ENCODE measurements around the gene FAM89A.
"Not testable (repeated sequence)": the region's sequence is repeated elsewhere in the genome, so short reads cannot be mapped to it uniquely, and the experiment has no call there.

The FAM89A gene

DNA sequence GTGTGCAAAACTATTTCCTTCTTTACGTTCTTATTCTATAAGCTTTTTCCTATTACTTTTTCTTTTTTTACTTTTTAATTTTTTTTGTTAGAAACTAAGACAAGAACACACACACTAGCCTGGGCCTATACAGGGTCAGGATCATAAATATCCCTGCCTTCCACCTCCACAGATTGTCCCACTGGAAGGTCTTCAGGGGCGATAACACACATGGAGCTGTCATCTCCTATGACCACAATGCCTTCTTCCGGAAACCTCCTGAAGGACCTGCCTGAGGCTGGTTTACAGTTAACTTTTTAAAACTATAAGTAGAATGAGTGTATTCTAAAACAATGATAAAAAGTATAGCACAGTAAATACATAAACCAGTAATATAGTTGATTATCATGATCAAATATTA lies 10.3 kb upstream of the FAM89A start:
- in situ Hi-C loops (cut with HindIII; ENCODE audit: low sequenced_read_pairs), result no loop called here
- no peak overlapping the region for H3K4me3 ChIP-seq (ENCODE audit: low read depth, low read length)
- no peak for DNase-seq (ENCODE audit: low read depth, low spot score)
- TF ChIP-seq, protein P1, sequence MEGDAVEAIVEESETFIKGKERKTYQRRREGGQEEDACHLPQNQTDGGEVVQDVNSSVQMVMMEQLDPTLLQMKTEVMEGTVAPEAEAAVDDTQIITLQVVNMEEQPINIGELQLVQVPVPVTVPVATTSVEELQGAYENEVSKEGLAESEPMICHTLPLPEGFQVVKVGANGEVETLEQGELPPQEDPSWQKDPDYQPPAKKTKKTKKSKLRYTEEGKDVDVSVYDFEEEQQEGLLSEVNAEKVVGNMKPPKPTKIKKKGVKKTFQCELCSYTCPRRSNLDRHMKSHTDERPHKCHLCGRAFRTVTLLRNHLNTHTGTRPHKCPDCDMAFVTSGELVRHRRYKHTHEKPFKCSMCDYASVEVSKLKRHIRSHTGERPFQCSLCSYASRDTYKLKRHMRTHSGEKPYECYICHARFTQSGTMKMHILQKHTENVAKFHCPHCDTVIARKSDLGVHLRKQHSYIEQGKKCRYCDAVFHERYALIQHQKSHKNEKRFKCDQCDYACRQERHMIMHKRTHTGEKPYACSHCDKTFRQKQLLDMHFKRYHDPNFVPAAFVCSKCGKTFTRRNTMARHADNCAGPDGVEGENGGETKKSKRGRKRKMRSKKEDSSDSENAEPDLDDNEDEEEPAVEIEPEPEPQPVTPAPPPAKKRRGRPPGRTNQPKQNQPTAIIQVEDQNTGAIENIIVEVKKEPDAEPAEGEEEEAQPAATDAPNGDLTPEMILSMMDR (IDR thresholded peaks at IDR 0.05; ENCODE audit: low read depth, low read length), result no peak

GRCh38 chr1:231049121-231049979 lies 9.3 kb upstream of the FAM89A start:
- no peak overlapping the region for H3K4me3 ChIP-seq (ENCODE audit: low read depth, low read length)
- in situ Hi-C loops (cut with HindIII; ENCODE audit: low sequenced_read_pairs), result no loop called here
- TF ChIP-seq, protein P1 (IDR thresholded peaks at IDR 0.05; ENCODE audit: low read depth, low read length), result no peak
- no peak for DNase-seq (ENCODE audit: low read depth, low spot score)

DNA sequence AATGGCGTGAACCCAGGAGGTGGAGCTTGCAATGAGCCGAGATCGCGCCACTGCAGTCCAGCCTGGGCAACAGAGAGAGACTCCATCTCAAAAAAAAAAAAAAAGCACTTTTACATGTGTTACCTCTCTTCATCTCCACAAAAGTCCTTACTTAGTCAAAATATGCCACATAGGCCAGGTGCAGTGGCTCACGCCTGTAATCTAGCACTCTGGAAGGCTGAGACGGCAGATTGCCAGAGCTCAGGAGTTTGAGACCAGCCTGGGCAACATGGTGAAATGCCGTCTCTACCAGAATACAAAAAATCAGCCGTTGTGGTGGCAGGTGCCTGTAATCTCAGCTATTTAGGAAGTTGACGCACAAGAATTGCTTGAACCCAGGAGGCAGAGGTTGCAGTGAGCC lies 8.4 kb upstream of the FAM89A start:
- DNase-seq (ENCODE audit: low read depth, low spot score); in situ Hi-C loops (cut with HindIII; ENCODE audit: low sequenced_read_pairs); H3K4me3 ChIP-seq (ENCODE audit: low read depth, low read length): not testable (repeated sequence)

GRCh38 chr1:231047529-231047928 lies 7.5 kb upstream of the FAM89A start:
- DNase-seq (ENCODE audit: low read depth, low spot score); in situ Hi-C loops (cut with HindIII; ENCODE audit: low sequenced_read_pairs); H3K4me3 ChIP-seq (ENCODE audit: low read depth, low read length): not testable (repeated sequence)

- no peak for DNase-seq (ENCODE audit: low read depth, low spot score)
Measured at GRCh38 chr1:231046730-231047395, 6.8 kb upstream of the FAM89A start.

DNA sequence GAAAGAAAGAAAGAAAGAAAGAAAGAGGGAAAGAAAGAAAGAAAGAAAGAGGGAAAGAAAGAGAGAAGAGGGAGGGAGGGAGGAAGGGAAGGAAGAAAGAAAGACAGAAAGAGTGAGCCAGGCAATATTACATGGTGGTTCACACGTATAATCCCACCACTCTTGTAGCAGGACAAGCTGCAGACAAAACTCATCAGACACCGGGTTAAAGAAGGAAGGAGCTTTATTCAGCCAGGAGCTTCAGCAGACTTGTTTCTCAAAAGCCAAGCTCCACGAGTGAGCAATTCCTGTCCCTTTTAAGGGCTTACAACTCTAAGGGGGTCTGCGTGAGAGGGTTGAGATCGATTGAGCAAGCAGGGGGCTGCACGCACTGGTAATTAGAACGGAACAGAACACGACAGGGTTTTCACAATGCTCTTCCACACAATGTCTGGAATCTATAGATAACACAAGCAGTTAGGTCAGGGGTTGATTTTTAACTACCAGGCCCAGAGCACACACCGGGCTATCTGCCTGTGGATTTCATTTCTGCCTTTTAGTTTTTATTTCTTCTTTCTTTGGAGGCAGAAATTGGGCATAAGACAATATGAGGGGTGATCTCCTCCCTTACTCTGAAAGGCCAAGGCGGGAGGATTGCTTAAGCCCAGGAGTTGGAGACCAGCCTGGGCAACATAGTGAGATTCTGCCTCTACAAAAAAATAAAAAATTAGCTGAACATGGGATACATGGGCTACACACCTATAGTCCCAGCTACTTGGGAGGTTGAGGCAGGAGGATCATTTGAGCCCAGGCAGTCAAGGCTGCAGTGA lies 6.1 kb upstream of the FAM89A start:
- in situ Hi-C loops (cut with HindIII; ENCODE audit: low sequenced_read_pairs); DNase-seq (ENCODE audit: low read depth, low spot score); H3K4me3 ChIP-seq (ENCODE audit: low read depth, low read length): not testable (repeated sequence)

More at GRCh38 chr1:231046730-231047395, 6.8 kb upstream of the FAM89A start:
- in situ Hi-C loops (cut with HindIII; ENCODE audit: low sequenced_read_pairs), result no loop called here
- TF ChIP-seq, protein P1 (IDR thresholded peaks at IDR 0.05; ENCODE audit: low read depth, low read length), result no peak
- no peak overlapping the region for H3K4me3 ChIP-seq (ENCODE audit: low read depth, low read length)

DNA sequence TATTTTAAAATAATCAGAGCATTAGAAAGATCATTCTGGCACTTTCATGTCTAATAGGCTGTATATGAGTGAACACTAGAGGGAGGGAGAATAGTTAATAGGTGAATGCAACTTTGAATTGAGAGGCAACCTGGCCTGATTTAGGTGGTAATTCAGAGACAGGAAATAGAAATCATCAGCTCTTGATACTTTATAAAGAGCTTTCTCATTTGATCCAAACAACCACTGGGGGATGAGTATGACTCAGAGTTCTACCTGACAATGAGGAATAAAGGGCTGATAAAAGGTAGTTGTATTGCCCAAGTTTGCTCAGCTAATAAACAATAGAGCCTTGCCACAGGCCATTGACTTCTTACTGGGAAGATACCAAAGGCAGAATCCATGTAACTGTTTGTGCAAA lies 5.2 kb upstream of the FAM89A start:
- H3K4me3 ChIP-seq (ENCODE audit: low read depth, low read length), result no peak overlapping the region
- TF ChIP-seq, protein P1 (IDR thresholded peaks at IDR 0.05; ENCODE audit: low read depth, low read length), result no peak
- in situ Hi-C loops (cut with HindIII; ENCODE audit: low sequenced_read_pairs), result no loop called here
- DNase-seq (ENCODE audit: low read depth, low spot score), result no peak

Data from astrocyte of the spinal cord (primary cell).